Cardiac muscle cell (in vitro differentiated cells and primary cell): ENCODE data around the gene CLCN1. TPM values are rescaled to one million over a fixed set of nuclear protein-coding genes. Genes with fewer than 3 reads are reported as not detected.

Experiments
- DNase-seq, 2 donors: peaks; one replicate each; pipeline versions ENCODE4 v3.0.0 to v3.0.0-alpha.2; 2010 to 2017; ENCODE audit warnings: low read depth in 1 of 2, low spot score in 1 of 2
- H3K27ac ChIP-seq: fragments of 200-600 bp; sonication (generic); 2 replicates; pipeline ENCODE4 v1.5.1; 2016
- H3K27me3 ChIP-seq: fragments of 200-600 bp; sonication (generic); 2 replicates; pipeline ENCODE4 v1.6.0; 2016; ENCODE audit warnings: control low read depth
- H3K36me3 ChIP-seq: fragments of 200-600 bp; sonication (generic); 2 replicates; pipeline ENCODE4 v1.5.1; 2016; ENCODE audit warnings: control low read depth
- H3K4me1 ChIP-seq: fragments of 200-600 bp; sonication (generic); 2 replicates; pipeline ENCODE4 v1.8.1; 2017; ENCODE audit warnings: low read depth, mild to moderate bottlenecking, mixed run types
- H3K4me3 ChIP-seq: fragments of 200-600 bp; sonication (generic); 2 replicates; pipeline ENCODE4 v1.5.1; 2016; ENCODE audit warnings: mild to moderate bottlenecking
- H3K9me3 ChIP-seq: fragments of 200-600 bp; sonication (generic); 2 replicates; pipeline ENCODE4 v1.5.1; 2017; ENCODE audit warnings: low read depth, mild to moderate bottlenecking, control low read depth
- polyA plus RNA-seq: library from polyadenylated mRNA; unstranded; fragments of >200 nt; fragmentation: Nextera tagmentation; extraction: Ambion mirVana; gene quantifications from 2 replicates; pipeline ENCODE4 v1.2.1, GENCODE V29; 2016
- total RNA-seq: library from RNA; depleted of rRNA; stranded (reverse); fragments of >200 nt; gene quantifications from 2 replicates; pipeline ENCODE4 v1.2.3, GENCODE V29; 2016
- TF ChIP-seq, protein P1 (sequence below): IDR thresholded peaks from 2 replicates; pipeline ENCODE4 v1.5.1; 2012; ENCODE audit warnings: low read depth, mild to moderate bottlenecking, low read length

CLCN1 gene
- total RNA-seq (0.11 TPM in 1 of 2 replicates, not detected in the other), polyA plus RNA-seq (0.09 TPM in 1 of 2 replicates, not detected in the other)

DNA sequence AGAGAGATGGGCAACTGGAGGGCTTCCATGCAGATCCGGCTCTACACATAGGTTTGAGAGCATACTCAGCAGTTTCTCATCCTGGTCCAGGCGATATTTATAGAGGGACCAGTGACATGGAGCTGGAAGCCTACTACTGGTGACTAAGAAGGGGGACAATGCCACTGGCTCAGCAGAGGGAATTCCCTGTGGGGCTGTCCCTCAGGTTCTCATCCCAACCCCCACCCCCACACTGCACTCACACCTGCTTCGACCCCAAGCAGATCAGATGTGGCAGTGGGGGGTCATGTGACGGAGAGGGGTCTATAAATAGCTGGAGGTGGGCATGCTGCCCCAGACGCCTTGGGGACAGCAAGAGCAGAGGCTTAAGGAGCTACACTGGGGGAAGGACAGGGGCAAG is at the start of gene CLCN1:
Gene CLCN1 (plus strand): TSS at position 336 of the 400 bp plus-strand sequence. CDS start 102 bp downstream, outside the sequence.
- H3K4me1 ChIP-seq = peaks cover 7% of the 10 kb centered on the region
- TF ChIP-seq, protein P1, sequence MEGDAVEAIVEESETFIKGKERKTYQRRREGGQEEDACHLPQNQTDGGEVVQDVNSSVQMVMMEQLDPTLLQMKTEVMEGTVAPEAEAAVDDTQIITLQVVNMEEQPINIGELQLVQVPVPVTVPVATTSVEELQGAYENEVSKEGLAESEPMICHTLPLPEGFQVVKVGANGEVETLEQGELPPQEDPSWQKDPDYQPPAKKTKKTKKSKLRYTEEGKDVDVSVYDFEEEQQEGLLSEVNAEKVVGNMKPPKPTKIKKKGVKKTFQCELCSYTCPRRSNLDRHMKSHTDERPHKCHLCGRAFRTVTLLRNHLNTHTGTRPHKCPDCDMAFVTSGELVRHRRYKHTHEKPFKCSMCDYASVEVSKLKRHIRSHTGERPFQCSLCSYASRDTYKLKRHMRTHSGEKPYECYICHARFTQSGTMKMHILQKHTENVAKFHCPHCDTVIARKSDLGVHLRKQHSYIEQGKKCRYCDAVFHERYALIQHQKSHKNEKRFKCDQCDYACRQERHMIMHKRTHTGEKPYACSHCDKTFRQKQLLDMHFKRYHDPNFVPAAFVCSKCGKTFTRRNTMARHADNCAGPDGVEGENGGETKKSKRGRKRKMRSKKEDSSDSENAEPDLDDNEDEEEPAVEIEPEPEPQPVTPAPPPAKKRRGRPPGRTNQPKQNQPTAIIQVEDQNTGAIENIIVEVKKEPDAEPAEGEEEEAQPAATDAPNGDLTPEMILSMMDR = no peak

DNA sequence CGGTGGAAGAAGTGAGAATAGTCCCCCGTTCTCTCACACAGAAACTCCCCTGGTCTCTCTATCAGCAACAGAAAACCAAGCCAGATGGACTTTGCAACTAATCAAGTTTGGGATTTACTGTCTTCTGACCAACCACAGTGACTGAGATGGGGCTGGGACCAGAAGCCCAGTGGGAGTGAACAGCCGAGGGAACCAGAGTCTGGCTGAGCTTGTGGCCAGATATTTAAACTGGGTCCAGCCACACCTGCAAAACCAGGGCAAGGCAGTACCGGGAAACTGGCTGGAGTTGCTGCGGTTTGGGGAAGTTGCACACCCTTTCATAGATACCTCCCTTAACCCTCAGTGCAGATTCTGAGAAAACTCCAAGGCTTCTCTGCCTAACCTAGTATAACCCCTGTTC is 46.7 kb upstream of the CLCN1 start:
- H3K4me3 ChIP-seq = no peak overlapping the region
- no peak overlapping the region for H3K27ac ChIP-seq
- no peaks in the 10 kb centered on the region for H3K27me3 ChIP-seq

More for the DNA sequence above, at the start of gene CLCN1:
- Histone ChIP-seq H3K27ac (no peak within 1 kb of the TSS), H3K36me3 (no peaks in the 10 kb centered on the region), H3K4me3 (no peak within 1 kb of the TSS), H3K9me3 (no peaks in the 10 kb centered on the region), H3K27me3 (no peaks in the 10 kb centered on the region)
- no peak for DNase-seq

GRCh38 chr7:143271240-143271639 is 44.7 kb upstream of the CLCN1 start:
- no peak for DNase-seq
- peaks cover 14% of the 10 kb centered on the region for H3K36me3 ChIP-seq
- TF ChIP-seq, protein P1 = no peak
- H3K4me3 ChIP-seq = no peak overlapping the region
- no peaks in the 10 kb centered on the region for H3K9me3 ChIP-seq
- no peak overlapping the region for H3K27ac ChIP-seq
- H3K4me1 ChIP-seq = no peaks in the 10 kb centered on the region
- H3K27me3 ChIP-seq = no peaks in the 10 kb centered on the region

More for the DNA sequence above, 46.7 kb upstream of the CLCN1 start:
- TF ChIP-seq, protein P1 = no peak
- DNase-seq = no peak
- peaks cover 14% of the 10 kb centered on the region for H3K36me3 ChIP-seq
- H3K4me1 ChIP-seq = peaks cover 5% of the 10 kb centered on the region
- H3K9me3 ChIP-seq = no peaks in the 10 kb centered on the region

- DNase-seq = no peak
- H3K27ac ChIP-seq = no peak overlapping the region
- TF ChIP-seq, protein P1 = no peak
- H3K27me3 ChIP-seq = no peaks in the 10 kb centered on the region
- peaks cover 5% of the 10 kb centered on the region for H3K36me3 ChIP-seq
- H3K9me3 ChIP-seq = no peaks in the 10 kb centered on the region
- no peak overlapping the region for H3K4me3 ChIP-seq
- no peaks in the 10 kb centered on the region for H3K4me1 ChIP-seq
These were observed 43.0 kb upstream of the CLCN1 start for GRCh38 chr7:143272871-143273270.

- Histone ChIP-seq H3K27ac (no peak overlapping the region), H3K36me3 (no peaks in the 10 kb centered on the region), H3K9me3 (no peaks in the 10 kb centered on the region), H3K4me3 (no peak overlapping the region), H3K27me3 (no peaks in the 10 kb centered on the region), H3K4me1 (no peaks in the 10 kb centered on the region)
- TF ChIP-seq, protein P1 = no peak
- DNase-seq = peak in 1 of 2 donors; percentile 93
These were observed 36.5 kb upstream of the CLCN1 start for GRCh38 chr7:143279186-143280098.
